ENCODE data around the gene NLRP6.
A peak's percentile ranks its signal among the peaks of the same experiment; 100 is the strongest.
"Not testable (repeated sequence)": the region's sequence is repeated elsewhere in the genome, so short reads cannot be mapped to it uniquely, and the experiment has no call there.

The NLRP6 gene

GRCh38 chr11:294780-295179, 16.6 kb downstream of the NLRP6 start:
- DNase-seq = no peak

- DNase-seq = no peak
These were observed 17.4 kb downstream of the NLRP6 start for GRCh38 chr11:295351-296170.

- no peak for DNase-seq
These were observed 18.2 kb downstream of the NLRP6 start for GRCh38 chr11:296171-297050.

GRCh38 chr11:297051-297585, 18.9 kb downstream of the NLRP6 start:
- no peak for DNase-seq

- DNase-seq = peak; percentile 47
These were observed 19.6 kb downstream of the NLRP6 start for GRCh38 chr11:297586-298405.

GRCh38 chr11:298406-299065, 20.3 kb downstream of the NLRP6 start:
- no peak for DNase-seq

GRCh38 chr11:299081-299891, 21.1 kb downstream of the NLRP6 start, which contains the start of gene IFITM5:
TSS of gene IFITM5 (minus strand) at chr11:299526. CDS start at chr11:299490, 36 bp downstream.
- no peak for DNase-seq

GRCh38 chr11:299951-300735, 21.9 kb downstream of the NLRP6 start:
- no peak for DNase-seq

- peak; percentile 33 for DNase-seq
These were observed 25.2 kb downstream of the NLRP6 start for GRCh38 chr11:303363-303762.

GRCh38 chr11:304061-304506, 25.9 kb downstream of the NLRP6 start:
- DNase-seq = no peak

- peak; percentile 64 for DNase-seq
These were observed 27.0 kb downstream of the NLRP6 start for GRCh38 chr11:304915-305843.

GRCh38 chr11:305844-306211, 27.6 kb downstream of the NLRP6 start:
- no peak for DNase-seq

- no peak for DNase-seq
These were observed 28.6 kb downstream of the NLRP6 start for GRCh38 chr11:306645-307371.

- peak; percentile 75 for DNase-seq
These were observed 29.8 kb downstream of the NLRP6 start, which contains the start of gene IFITM2 for GRCh38 chr11:307766-308708. TSS of gene IFITM2 (plus strand) at chr11:307816. CDS start at chr11:308193, 377 bp downstream.

- DNase-seq = not testable (repeated sequence)
These were observed 30.8 kb downstream of the NLRP6 start for GRCh38 chr11:308740-309665.
